Right lobe of liver (tissue), 6 donors: Measurements from ENCODE around the gene RPL39L. TPM values are rescaled to one million over a fixed set of nuclear protein-coding genes. Genes with fewer than 3 reads are reported as not detected.

ENCODE experiments used
- ATAC-seq, 4 donors: fragments of 200-7000 bp; cut with Tn5 transposase; one replicate each; pipeline ENCODE4 v1.9.1; 2020; ENCODE audit warnings: mild to moderate bottlenecking in 4 of 4, moderate library complexity in 4 of 4
- DNase-seq, 3 donors: peaks; one replicate each; pipeline ENCODE4 v3.0.0-alpha.2; 2020
- H3K27ac ChIP-seq, 3 donors: fragments of 200-600 bp; one replicate each; pipeline ENCODE4 v1.8.0; 2022
- H3K27me3 ChIP-seq, 2 donors: fragments of 200-600 bp; one replicate each; pipeline ENCODE4 v1.8.0; 2022
- H3K36me3 ChIP-seq, 4 donors: fragments of 200-600 bp; sonication (generic) in 1 of 4; one replicate each; pipeline versions ENCODE4 v1.5.1 to v1.8.0; 2017 to 2022; ENCODE audit warnings: control low read depth in 1 of 4
- H3K4me1 ChIP-seq, 4 donors: fragments of 200-600 bp; sonication (generic) in 1 of 4; one replicate each; pipeline versions ENCODE4 v1.5.1 to v1.8.0; 2017 to 2022; ENCODE audit warnings: control low read depth in 1 of 4
- H3K4me3 ChIP-seq, 3 donors: fragments of 200-600 bp; one replicate each; pipeline ENCODE4 v1.8.0; 2022
- H3K9me3 ChIP-seq, 4 donors: fragments of 200-600 bp; sonication (generic) in 1 of 4; one replicate each; pipeline versions ENCODE4 v1.5.1 to v1.8.0; 2017 to 2022; ENCODE audit warnings: control low read depth in 1 of 4
- CTCF ChIP-seq, 4 donors: fragments of 200-600 bp in 3 of 4; fragments of 450-650 bp in 1 of 4; IDR thresholded peaks; one replicate each; pipeline versions ENCODE4 v1.5.1 to v1.8.0; 2016 to 2022; ENCODE audit warnings: antibody characterized with exemption in 4 of 4, mild to moderate bottlenecking in 2 of 4
- POLR2A ChIP-seq: fragments of 450-650 bp; IDR thresholded peaks from one replicate; pipeline ENCODE4 v1.6.1; 2017; ENCODE audit warnings: antibody characterized with exemption, mild to moderate bottlenecking
- WGBS: methylation state at CpG from one replicate; pipeline ENCODE4 v1.1.6; 2018; ENCODE audit warnings: low coverage, low lambda C conversion rate; ENCODE audit not compliant: insufficient coverage; ENCODE audit errors: missing lambda C conversion rate; 5-methylcytosine and 5-hydroxymethylcytosine counted together
- intact Hi-C, 2 donors: fragments of 100-400 bp; cut with DNase I; formaldehyde crosslinking; loops; one replicate each; pipeline versions ENCODE4 v1.11.2 to v1.14.1; 2022
- total RNA-seq, 6 experiments: library from RNA; depleted of rRNA in 2 of 6; stranded (reverse); fragments of >200 nt in 2 of 6; fragmentation: NEBNext Ultra II Directional in 3 of 6; extraction: Animal tissue kit (Norgen Biotek cat#: 25700) in 3 of 6; gene quantifications; one replicate each; pipeline versions ENCODE4 v1.1.0 to v1.2.4, GENCODE V29; 2016 to 2023
- donor health status: DM: no; HTN: yes; CAD: no.
- donor health status: DM: no; HTN: no; CAD: no.
- donor health status: DM: no; HTN: no; CAD: no.
- donor health status: DM: no; HTN: yes; CAD: no.
- donor health status: DM: no; HTN: yes; CAD: no.

Gene RPL39L
- total RNA-seq, 6 experiments from 2014 or later = 1.2 to 10.5 (median 2.9) TPM

- Histone ChIP-seq H3K27me3 (no peaks in the 10 kb centered on the region), H3K27ac (no peak overlapping the region), H3K4me3 (no peak overlapping the region), H3K4me1 (no peaks in the 10 kb centered on the region), H3K9me3 (no peaks in the 10 kb centered on the region), H3K36me3 (no peaks in the 10 kb centered on the region)
- DNase-seq (no peak), ATAC-seq (peak; percentile 78 to 86 (median 82))
- 2% methylated on average over 3 of the region's 3 CpGs for WGBS
- TF ChIP-seq CTCF (IDR thresholded peaks at IDR 0.05) = peak; percentile 68 to 73 (median 70)
- no peak for TF ChIP-seq POLR2A
- intact Hi-C loops = loop anchor here (10.0 kb wide), 2 partner anchors 50 to 60 kb away; no protein-coding TSS in a partner anchor
These were observed 25.8 kb upstream of the RPL39L start for GRCh38 chr3:187165144-187165543.

- intact Hi-C loops = loop anchor here (5.0 to 10.0 kb wide), 3 partner anchors 48 to 315 kb away; no protein-coding TSS in a partner anchor
- 40% methylated on average over 6 of the region's 6 CpGs for whole genome bisulfite sequencing
- ATAC-seq (no peak), DNase-seq (no peak)
- H3K36me3 ChIP-seq = no peaks in the 10 kb centered on the region
- no peak for TF ChIP-seq CTCF (IDR thresholded peaks at IDR 0.05)
- no peak for TF ChIP-seq POLR2A
- H3K27ac ChIP-seq = no peak overlapping the region
- no peaks in the 10 kb centered on the region for H3K27me3 ChIP-seq
- no peaks in the 10 kb centered on the region for H3K9me3 ChIP-seq
- H3K4me1 ChIP-seq = no peaks in the 10 kb centered on the region
- no peak overlapping the region for H3K4me3 ChIP-seq
These were observed 23.1 kb upstream of the RPL39L start for GRCh38 chr3:187162265-187162953.

GRCh38 chr3:187161556-187161955 is 22.3 kb upstream of the RPL39L start:
- H3K27ac ChIP-seq = no peak overlapping the region
- H3K9me3 ChIP-seq = no peaks in the 10 kb centered on the region
- no peak for DNase-seq
- no peaks in the 10 kb centered on the region for H3K27me3 ChIP-seq
- H3K36me3 ChIP-seq = no peaks in the 10 kb centered on the region
- intact Hi-C loops = loop anchor here (5.0 to 10.0 kb wide), 3 partner anchors 47 to 314 kb away; no protein-coding TSS in a partner anchor
- no peaks in the 10 kb centered on the region for H3K4me1 ChIP-seq
- ATAC-seq = no peak
- TF ChIP-seq POLR2A (no peak), CTCF (IDR thresholded peaks at IDR 0.05) (no peak)
- no peak overlapping the region for H3K4me3 ChIP-seq

GRCh38 chr3:187150599-187150998 is 11.3 kb upstream of the RPL39L start:
- H3K4me3 ChIP-seq = no peak overlapping the region
- ATAC-seq (no peak), DNase-seq (peak in 1 of 3 donors; percentile 28)
- H3K4me1 ChIP-seq = no peaks in the 10 kb centered on the region
- TF ChIP-seq CTCF (IDR thresholded peaks at IDR 0.05) (no peak), POLR2A (no peak)
- no peaks in the 10 kb centered on the region for H3K36me3 ChIP-seq
- WGBS = 33% methylated on average over 1 of the region's 2 CpGs
- no peak overlapping the region for H3K27ac ChIP-seq
- intact Hi-C loops = no loop called here
- no peaks in the 10 kb centered on the region for H3K9me3 ChIP-seq
- no peaks in the 10 kb centered on the region for H3K27me3 ChIP-seq
